ENCODE data around the gene TMEM250. TPM values are rescaled to one million over a fixed set of nuclear protein-coding genes. Genes with fewer than 3 reads are reported as not detected.

Gene TMEM250
- total and polyA plus RNA-seq, 4 donors: 6.7 to 19.5 (median 17.2) TPM

DNA sequence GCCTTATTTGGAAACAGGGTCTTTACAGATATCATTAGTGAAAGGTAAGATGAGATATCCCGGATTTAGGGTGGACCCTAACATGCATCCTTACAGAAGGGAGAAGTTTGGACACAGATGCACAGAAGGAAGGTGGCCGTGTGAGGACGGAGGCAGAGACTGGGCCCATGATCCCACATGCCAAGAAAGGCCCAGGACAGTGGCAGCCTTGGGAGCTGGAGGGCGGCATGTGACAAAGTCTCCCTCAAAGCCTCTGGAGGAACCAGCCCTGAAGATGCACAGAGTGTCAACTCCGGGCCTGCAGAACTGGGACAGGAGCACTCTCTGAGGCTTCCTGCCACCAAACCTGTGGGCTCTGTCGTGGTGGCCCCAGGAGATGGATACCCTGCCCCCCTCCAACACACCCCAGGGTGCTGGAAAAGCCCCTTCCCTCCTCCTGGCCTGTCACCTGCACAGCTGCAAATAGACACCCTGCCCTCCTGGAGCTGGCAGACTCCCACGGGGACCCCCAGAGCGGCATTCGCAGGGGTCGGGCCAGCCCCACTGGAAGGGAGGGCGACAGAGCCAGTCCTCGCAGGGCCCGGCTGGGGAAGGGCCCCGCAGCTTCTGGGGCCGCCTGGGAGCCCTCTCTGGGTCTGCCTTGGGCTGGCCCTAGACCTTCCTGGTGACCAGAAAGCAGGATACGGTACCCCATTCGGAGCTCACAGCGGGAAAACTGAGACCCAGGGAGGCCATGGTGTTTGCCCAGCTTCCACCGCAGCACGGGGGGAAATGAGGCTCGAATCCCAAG lies 31.5 kb downstream of the TMEM250 start (continued):
- TF ChIP-seq, protein P1, sequence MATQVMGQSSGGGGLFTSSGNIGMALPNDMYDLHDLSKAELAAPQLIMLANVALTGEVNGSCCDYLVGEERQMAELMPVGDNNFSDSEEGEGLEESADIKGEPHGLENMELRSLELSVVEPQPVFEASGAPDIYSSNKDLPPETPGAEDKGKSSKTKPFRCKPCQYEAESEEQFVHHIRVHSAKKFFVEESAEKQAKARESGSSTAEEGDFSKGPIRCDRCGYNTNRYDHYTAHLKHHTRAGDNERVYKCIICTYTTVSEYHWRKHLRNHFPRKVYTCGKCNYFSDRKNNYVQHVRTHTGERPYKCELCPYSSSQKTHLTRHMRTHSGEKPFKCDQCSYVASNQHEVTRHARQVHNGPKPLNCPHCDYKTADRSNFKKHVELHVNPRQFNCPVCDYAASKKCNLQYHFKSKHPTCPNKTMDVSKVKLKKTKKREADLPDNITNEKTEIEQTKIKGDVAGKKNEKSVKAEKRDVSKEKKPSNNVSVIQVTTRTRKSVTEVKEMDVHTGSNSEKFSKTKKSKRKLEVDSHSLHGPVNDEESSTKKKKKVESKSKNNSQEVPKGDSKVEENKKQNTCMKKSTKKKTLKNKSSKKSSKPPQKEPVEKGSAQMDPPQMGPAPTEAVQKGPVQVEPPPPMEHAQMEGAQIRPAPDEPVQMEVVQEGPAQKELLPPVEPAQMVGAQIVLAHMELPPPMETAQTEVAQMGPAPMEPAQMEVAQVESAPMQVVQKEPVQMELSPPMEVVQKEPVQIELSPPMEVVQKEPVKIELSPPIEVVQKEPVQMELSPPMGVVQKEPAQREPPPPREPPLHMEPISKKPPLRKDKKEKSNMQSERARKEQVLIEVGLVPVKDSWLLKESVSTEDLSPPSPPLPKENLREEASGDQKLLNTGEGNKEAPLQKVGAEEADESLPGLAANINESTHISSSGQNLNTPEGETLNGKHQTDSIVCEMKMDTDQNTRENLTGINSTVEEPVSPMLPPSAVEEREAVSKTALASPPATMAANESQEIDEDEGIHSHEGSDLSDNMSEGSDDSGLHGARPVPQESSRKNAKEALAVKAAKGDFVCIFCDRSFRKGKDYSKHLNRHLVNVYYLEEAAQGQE (IDR thresholded peaks at IDR 0.05): no peak

GRCh38 chr9:136086213-136086881 lies 32.3 kb downstream of the TMEM250 start:
- peak overlapping the region; percentile 27 to 32 for H3K27ac ChIP-seq (ENCODE audit: low read depth in 1 of 2, low read length in 2 of 2)
- WGBS: 62% methylated on average over 24 of the region's 24 CpGs
- H3K27me3 ChIP-seq (ENCODE audit: control insufficient read depth in 4 of 4, insufficient read depth in 4 of 4, low read length in 3 of 4): no peaks in the 10 kb centered on the region
- no peak overlapping the region for H3K9ac ChIP-seq (ENCODE audit: low read depth in 1 of 2, low read length in 2 of 2)
- no peak for DNase-seq (ENCODE audit: low spot score)
- no peak for TF ChIP-seq JUND (IDR thresholded peaks at IDR 0.05)
- TF ChIP-seq, protein P2, sequence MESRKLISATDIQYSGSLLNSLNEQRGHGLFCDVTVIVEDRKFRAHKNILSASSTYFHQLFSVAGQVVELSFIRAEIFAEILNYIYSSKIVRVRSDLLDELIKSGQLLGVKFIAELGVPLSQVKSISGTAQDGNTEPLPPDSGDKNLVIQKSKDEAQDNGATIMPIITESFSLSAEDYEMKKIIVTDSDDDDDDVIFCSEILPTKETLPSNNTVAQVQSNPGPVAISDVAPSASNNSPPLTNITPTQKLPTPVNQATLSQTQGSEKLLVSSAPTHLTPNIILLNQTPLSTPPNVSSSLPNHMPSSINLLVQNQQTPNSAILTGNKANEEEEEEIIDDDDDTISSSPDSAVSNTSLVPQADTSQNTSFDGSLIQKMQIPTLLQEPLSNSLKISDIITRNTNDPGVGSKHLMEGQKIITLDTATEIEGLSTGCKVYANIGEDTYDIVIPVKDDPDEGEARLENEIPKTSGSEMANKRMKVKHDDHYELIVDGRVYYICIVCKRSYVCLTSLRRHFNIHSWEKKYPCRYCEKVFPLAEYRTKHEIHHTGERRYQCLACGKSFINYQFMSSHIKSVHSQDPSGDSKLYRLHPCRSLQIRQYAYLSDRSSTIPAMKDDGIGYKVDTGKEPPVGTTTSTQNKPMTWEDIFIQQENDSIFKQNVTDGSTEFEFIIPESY (IDR thresholded peaks at IDR 0.05): no peak
- no peak for TF ChIP-seq EGR1 (IDR thresholded peaks at IDR 0.05; ENCODE audit: low read depth in 2 of 2)
- TF ChIP-seq, protein P3, sequence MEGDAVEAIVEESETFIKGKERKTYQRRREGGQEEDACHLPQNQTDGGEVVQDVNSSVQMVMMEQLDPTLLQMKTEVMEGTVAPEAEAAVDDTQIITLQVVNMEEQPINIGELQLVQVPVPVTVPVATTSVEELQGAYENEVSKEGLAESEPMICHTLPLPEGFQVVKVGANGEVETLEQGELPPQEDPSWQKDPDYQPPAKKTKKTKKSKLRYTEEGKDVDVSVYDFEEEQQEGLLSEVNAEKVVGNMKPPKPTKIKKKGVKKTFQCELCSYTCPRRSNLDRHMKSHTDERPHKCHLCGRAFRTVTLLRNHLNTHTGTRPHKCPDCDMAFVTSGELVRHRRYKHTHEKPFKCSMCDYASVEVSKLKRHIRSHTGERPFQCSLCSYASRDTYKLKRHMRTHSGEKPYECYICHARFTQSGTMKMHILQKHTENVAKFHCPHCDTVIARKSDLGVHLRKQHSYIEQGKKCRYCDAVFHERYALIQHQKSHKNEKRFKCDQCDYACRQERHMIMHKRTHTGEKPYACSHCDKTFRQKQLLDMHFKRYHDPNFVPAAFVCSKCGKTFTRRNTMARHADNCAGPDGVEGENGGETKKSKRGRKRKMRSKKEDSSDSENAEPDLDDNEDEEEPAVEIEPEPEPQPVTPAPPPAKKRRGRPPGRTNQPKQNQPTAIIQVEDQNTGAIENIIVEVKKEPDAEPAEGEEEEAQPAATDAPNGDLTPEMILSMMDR (IDR thresholded peaks at IDR 0.05; ENCODE audit: low read depth, low read length, missing input control): no peak
- TF ChIP-seq, protein P4, sequence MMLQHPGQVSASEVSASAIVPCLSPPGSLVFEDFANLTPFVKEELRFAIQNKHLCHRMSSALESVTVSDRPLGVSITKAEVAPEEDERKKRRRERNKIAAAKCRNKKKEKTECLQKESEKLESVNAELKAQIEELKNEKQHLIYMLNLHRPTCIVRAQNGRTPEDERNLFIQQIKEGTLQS (IDR thresholded peaks at IDR 0.05): no peak
- no peak for TF ChIP-seq NR2F2 (IDR thresholded peaks at IDR 0.05)
- no peak for TF ChIP-seq HNF4A (conservative IDR thresholded peaks at IDR 0.05)
- no peak for TF ChIP-seq YY1 (IDR thresholded peaks at IDR 0.05)
- no peak for TF ChIP-seq GABPA (IDR thresholded peaks at IDR 0.05 in 1 of 2, conservative IDR thresholded peaks at IDR 0.05 in 1 of 2)
- no peak for TF ChIP-seq FOXA2 (IDR thresholded peaks at IDR 0.05)
- TF ChIP-seq RAD21 (IDR thresholded peaks at IDR 0.05): no peak
- TF ChIP-seq TAF1 (conservative IDR thresholded peaks at IDR 0.05): no peak
- no peak for TF ChIP-seq RXRA (IDR thresholded peaks at IDR 0.05)
- no peak for TF ChIP-seq SP1 (IDR thresholded peaks at IDR 0.05)
- TF ChIP-seq, protein P1 (IDR thresholded peaks at IDR 0.05): no peak
- TF ChIP-seq FOXA1 (IDR thresholded peaks at IDR 0.05): no peak
- no peak for TF ChIP-seq MAX (IDR thresholded peaks at IDR 0.05)
- TF ChIP-seq HNF4G (IDR thresholded peaks at IDR 0.05): no peak
- peaks cover 12 to 52% (median 30%) of the 10 kb centered on the region in 4 donors for H3K4me1 ChIP-seq (ENCODE audit: control insufficient read depth in 4 of 4, insufficient read depth in 4 of 4, low read length in 3 of 4)
- H3K36me3 ChIP-seq (ENCODE audit: control insufficient read depth in 4 of 4, insufficient read depth in 3 of 4, low read depth in 1 of 4, low read length in 3 of 4): peaks cover 0 to 6% (median 1%) of the 10 kb centered on the region in 4 donors
- H3K9me3 ChIP-seq (ENCODE audit: control insufficient read depth in 4 of 4, low read length in 3 of 4): no peaks in the 10 kb centered on the region
- no peak overlapping the region for H3K4me3 ChIP-seq (ENCODE audit: low read depth in 1 of 3, low read length in 3 of 3)

All from liver (tissue), 9 donors.